ENCODE results near the gene WDR27.

Gene WDR27

DNA sequence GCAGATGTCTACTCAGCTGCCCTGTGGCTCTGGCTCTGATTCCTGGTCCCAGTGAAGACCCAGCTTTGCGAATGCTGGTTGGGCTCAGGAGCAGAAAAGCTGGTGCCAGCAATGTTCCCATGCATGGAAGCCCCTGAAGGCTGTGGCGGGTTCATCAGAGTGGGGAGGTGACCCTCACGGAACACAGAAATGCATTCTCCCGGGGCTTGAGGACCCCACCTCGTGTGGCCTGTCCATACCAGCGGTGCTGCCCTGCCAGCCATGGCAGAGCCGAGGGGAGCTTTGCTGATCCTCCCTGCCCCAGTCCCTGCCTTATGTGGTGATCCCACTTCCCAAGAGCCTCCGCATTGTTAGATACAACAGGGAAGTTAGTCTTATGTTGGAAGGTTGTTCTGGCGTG, 290.5 kb downstream of the WDR27 start:
- ChIA-PET POLR2A (ENCODE audit: low non-redundant PET) (no interaction called here), CTCF (interaction anchor here (0.5 kb wide), 1 partner anchor 439 kb away, joined by 3 read pairs; no protein-coding TSS in a partner anchor)
- DNase-seq (ENCODE audit: low spot score): no peak
- H3K27ac ChIP-seq: no peak overlapping the region
- TF ChIP-seq, protein P1, sequence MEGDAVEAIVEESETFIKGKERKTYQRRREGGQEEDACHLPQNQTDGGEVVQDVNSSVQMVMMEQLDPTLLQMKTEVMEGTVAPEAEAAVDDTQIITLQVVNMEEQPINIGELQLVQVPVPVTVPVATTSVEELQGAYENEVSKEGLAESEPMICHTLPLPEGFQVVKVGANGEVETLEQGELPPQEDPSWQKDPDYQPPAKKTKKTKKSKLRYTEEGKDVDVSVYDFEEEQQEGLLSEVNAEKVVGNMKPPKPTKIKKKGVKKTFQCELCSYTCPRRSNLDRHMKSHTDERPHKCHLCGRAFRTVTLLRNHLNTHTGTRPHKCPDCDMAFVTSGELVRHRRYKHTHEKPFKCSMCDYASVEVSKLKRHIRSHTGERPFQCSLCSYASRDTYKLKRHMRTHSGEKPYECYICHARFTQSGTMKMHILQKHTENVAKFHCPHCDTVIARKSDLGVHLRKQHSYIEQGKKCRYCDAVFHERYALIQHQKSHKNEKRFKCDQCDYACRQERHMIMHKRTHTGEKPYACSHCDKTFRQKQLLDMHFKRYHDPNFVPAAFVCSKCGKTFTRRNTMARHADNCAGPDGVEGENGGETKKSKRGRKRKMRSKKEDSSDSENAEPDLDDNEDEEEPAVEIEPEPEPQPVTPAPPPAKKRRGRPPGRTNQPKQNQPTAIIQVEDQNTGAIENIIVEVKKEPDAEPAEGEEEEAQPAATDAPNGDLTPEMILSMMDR (conservative IDR thresholded peaks at IDR 0.05; ENCODE audit: low read depth): no peak

DNA sequence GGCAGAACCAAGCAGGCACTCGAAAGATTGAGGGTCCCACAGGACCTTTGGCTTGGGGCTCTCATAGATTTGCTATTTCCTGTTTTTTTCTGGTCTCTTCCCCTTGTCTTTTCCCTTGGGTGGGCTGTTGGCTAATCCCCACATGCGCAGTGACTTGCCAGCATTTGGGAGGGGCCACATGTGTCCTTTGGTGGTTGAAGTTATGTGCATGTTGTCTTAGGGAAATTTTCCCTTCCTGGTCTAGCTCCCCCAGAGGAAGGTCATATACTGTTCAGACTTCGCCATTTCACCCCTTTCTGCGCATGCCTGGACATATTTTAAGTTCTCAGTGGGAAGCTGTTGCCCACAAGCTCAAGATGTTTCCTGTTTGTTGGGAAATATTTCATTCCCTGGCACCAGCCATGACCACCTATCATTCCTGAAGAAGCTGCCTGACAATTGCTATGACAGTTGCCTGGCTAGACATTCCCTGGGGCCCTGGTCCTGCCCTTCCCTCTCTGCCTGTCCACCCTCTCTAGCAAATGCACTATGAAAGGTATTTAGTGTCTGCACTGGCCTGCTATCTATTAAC, 292.0 kb downstream of the WDR27 start:
- ChIA-PET POLR2A (ENCODE audit: low non-redundant PET) (no interaction called here), CTCF (interaction anchor here (0.6 kb wide), 1 partner anchor 434 kb away, joined by 3 read pairs; no protein-coding TSS in a partner anchor)
- DNase-seq (ENCODE audit: low spot score): no peak
- TF ChIP-seq, protein P1 (conservative IDR thresholded peaks at IDR 0.05; ENCODE audit: low read depth): no peak
- no peak overlapping the region for H3K27ac ChIP-seq

DNA sequence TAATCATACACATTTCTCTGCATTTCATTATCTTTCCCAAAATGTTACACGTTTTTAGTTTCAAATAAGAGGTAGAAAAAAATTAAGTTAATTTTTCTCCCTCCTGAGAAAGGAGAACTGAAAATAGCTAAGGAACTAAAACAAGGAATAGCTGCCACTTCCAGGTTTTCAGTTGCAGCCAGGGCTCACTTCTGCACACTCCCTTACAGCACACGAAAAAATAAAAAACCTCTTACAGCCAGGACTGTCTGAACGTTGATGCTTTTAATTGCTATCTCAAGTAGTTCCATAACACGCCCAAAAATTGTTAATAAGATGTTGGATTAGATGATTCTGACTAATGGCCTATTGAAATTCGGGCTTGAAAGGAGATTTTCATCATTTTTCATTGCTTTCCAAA, 294.5 kb downstream of the WDR27 start:
- TF ChIP-seq, protein P1 (conservative IDR thresholded peaks at IDR 0.05; ENCODE audit: low read depth): no peak
- CTCF ChIA-PET: no interaction called here

More for the DNA sequence above, 294.5 kb downstream of the WDR27 start:
- no peak overlapping the region for H3K27ac ChIP-seq
- DNase-seq (ENCODE audit: low spot score): no peak
- POLR2A ChIA-PET (ENCODE audit: low non-redundant PET): no interaction called here
